Measurements from ENCODE around the gene FATE1. TPM values are rescaled to one million over a fixed set of nuclear protein-coding genes. Genes with fewer than 3 reads are reported as not detected.
A peak's percentile ranks its signal among the peaks of the same experiment; 100 is the strongest.

FATE1 gene
- total RNA-seq, 4 donors from 2014 or later = not detected

DNA sequence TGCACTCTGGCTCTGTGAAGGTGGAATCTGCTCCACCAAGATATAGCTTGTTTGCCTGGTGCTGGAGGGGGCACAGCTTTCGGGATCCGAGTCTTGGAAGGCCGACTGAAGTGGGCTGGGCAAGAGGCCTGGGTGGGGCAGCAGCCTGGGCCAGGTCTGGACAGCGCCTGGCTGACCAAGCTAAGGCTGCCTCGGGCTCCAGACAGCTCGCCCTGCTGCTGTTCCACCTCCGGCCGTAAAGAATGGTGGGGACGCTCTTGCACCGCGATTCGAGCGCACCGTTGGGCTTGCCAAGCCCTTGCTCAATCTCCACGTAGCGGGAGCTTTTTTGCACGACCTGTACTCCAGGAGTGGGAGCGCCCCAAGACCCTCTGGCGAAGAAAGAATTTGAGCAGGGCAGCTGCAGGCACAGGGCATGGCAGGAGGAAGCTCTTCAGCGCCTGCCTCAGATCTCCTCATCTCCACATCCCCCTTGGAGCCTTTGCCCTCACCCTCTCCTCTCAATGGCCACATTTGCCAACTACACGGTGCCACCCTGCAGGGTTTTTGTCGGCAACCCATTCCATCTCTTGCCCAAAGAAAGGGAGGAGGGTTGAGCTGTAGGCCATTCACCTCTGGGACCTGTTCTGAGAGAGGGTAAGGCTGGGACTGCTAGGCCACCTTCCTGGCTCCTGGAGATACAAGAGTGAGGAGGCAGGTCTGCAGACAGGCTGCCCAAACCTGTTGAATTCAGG, 37.6 kb downstream of the FATE1 start:
- TF ChIP-seq, protein P1, sequence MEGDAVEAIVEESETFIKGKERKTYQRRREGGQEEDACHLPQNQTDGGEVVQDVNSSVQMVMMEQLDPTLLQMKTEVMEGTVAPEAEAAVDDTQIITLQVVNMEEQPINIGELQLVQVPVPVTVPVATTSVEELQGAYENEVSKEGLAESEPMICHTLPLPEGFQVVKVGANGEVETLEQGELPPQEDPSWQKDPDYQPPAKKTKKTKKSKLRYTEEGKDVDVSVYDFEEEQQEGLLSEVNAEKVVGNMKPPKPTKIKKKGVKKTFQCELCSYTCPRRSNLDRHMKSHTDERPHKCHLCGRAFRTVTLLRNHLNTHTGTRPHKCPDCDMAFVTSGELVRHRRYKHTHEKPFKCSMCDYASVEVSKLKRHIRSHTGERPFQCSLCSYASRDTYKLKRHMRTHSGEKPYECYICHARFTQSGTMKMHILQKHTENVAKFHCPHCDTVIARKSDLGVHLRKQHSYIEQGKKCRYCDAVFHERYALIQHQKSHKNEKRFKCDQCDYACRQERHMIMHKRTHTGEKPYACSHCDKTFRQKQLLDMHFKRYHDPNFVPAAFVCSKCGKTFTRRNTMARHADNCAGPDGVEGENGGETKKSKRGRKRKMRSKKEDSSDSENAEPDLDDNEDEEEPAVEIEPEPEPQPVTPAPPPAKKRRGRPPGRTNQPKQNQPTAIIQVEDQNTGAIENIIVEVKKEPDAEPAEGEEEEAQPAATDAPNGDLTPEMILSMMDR (IDR thresholded peaks at IDR 0.05) = peak in 1 of 3 donors; percentile 48
- DNase-seq (ENCODE audit: low spot score) (no peak), ATAC-seq (ENCODE audit: low FRiP score) (peak; percentile 88)

DNA sequence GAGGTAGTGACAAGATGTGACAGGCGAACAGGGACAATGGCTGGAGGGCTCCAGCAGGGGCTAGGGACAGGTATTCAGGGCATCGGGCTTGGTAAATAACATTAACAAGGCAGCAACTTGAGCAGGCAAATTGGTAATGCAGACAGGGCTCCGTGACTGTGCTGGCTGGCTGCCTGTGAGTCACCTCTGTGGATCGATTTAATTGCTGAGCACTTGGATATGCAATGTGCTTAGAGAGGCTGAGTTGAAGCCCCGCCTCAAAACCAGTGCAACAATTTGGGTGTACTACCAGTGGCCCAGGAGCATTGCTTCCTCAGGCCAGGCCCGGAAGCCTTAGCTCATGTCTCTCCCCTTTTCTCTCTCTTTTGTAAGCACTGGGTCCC, 38.2 kb downstream of the FATE1 start:
- ATAC-seq (ENCODE audit: low FRiP score) (no peak), DNase-seq (ENCODE audit: low spot score) (no peak)
- TF ChIP-seq, protein P1 (IDR thresholded peaks at IDR 0.05) = no peak

DNA sequence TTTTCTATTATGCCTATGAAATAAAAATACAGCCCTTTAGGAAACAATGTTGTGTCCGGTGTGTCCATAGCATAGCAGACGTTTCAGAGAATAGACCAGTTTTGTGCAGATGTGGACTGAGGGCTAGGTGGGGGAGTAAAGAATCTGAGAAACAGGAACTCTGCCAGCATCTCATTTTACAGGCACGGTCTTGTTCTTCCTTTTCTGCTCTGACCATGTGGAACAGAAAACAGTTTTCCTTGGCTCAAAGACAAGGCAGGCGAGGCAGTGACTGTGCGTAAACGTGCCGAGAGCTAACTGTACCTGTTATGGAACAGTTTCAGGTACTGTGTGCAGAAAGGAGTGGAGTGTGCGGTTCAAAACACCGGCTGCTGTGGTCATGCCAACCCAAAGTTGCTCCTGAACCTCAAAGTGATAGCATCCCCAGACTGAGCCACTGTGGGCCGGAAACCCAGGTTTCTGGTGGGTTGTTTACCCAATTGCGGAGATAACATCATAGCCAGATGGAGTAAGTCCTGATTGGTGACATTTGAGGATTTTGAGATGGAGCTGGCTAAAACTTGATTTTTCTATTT, 38.9 kb downstream of the FATE1 start:
- TF ChIP-seq, protein P1 (IDR thresholded peaks at IDR 0.05) = no peak
- no peak for ATAC-seq (ENCODE audit: low FRiP score)
- no peak for DNase-seq (ENCODE audit: low spot score)

DNA sequence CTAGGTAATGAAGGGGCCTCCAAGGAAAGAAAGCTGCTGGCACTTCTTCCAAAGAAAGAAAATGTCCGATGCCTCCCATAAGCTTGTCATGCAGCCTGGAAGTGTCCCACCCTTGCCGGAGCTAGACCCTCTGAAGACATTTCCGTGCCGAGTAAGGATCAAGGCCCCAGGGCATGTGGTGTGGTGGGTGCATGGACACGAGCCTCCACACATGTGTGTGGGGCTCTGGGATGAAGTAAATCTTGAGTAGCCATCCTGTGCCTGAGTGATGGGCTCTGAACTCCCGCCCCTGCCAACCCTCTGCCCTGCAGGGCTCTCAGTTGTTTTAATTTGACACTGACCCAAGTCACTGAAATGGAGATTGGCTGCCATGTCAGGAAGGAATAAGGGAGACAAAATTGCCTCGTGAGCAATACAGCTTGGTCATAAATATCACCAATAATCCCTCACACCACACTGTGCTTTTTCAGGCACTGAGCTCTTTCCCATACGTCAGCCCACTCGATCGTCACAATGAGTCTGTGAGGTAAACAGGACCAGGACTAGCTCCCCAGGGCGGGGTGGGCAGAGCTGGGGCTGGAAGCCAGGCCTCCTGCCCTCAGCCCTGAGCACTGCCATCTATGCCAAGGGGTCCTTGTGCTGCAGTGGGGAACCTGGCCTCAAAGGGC, 43.3 kb downstream of the FATE1 start:
- ATAC-seq (ENCODE audit: low FRiP score) (no peak), DNase-seq (ENCODE audit: low spot score) (no peak)
- TF ChIP-seq, protein P1 (IDR thresholded peaks at IDR 0.05) = no peak

DNA sequence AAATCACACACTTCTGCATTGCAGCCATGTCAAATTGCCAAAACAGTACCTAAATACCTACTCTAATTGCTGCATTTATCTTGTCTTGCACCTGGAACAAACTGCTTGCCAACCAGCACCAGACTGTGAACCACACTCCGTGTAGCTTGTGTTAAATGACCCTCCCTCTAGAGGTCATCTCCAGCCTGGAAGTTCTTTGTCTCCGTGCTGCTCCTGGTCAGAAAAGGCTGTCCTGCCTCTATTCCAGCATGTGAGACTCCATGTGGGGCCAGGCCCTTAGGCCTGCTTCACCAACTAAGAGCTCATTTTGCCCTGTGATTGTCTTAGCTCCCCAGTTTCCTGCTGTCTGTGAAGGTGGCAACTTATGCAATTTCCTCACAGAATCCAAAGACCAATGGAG, 47.0 kb downstream of the FATE1 start:
- TF ChIP-seq, protein P1 (IDR thresholded peaks at IDR 0.05) = no peak
- DNase-seq (ENCODE audit: low spot score) (no peak), ATAC-seq (ENCODE audit: low FRiP score) (no peak)

DNA sequence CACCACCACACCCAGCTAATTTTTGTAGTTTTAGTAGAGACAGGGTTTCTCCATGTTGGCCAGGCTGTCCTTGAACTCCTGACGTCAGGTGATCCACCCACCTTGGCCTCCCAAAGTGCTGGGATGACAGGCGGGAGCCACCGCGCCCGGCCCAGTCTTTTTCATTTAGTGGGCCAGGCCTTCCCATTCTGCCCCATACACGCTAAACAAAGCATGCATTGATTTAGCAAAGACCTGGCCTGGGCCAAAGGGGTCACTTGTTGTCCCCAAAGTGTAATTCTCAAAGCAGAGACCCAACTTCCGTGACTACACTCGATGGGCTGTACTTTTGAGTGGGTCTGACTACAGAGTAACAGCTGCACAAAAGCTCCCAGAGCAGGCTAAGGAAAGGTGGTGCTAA, 47.9 kb downstream of the FATE1 start:
- TF ChIP-seq, protein P1 (IDR thresholded peaks at IDR 0.05) = no peak
- no peak for DNase-seq (ENCODE audit: low spot score)
- ATAC-seq (ENCODE audit: low FRiP score) = no peak
